GM12865 (cell line): Measurements from ENCODE around the gene MPRIP.

Source experiments
- DNase-seq: peaks from one replicate; pipeline ENCODE4 v3.0.0; 2010; ENCODE audit warnings: low read depth
- H3K4me3 ChIP-seq: 2 replicates; pipeline ENCODE4 v1.5.1; 2011; ENCODE audit warnings: mild to moderate bottlenecking, low read depth, low read length, control low read depth
- TF ChIP-seq, protein P1 (sequence below): IDR thresholded peaks from 2 replicates; pipeline ENCODE4 v1.5.1; 2011; ENCODE audit warnings: low read length, control low read depth, low read depth, inconsistent platforms; ENCODE audit not compliant: insufficient read depth; ENCODE audit errors: missing control alignments

MPRIP gene

DNA sequence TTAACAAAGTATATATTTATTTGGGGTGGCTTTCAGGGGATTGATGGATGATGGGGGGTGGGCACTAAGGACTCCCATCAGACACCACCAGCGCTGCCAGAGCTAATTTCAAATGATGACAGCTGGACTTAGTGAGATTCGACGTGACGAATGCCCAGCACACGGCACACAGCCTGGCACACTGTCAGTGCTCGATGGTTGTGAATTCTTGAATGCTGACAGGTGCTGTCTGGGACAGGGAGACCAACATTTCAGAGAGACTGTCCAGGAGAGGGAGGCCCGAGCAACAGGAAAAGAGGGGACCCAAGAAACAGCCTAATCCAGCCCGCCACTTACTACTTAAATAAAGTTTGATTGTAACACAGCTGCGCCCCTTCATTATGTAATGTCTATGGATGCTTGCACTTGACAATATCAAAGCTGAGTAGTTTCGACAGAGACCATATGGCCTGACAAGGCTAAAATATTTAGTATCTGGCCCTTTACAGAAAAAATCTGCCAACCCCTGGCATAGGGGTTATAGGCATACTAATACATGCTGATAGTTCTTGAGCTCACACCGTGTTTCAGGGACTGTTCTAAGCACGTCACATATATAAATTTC is 6.2 kb upstream of the MPRIP start:
- H3K4me3 ChIP-seq, result no peak overlapping the region
- DNase-seq, result no peak
- TF ChIP-seq, protein P1, sequence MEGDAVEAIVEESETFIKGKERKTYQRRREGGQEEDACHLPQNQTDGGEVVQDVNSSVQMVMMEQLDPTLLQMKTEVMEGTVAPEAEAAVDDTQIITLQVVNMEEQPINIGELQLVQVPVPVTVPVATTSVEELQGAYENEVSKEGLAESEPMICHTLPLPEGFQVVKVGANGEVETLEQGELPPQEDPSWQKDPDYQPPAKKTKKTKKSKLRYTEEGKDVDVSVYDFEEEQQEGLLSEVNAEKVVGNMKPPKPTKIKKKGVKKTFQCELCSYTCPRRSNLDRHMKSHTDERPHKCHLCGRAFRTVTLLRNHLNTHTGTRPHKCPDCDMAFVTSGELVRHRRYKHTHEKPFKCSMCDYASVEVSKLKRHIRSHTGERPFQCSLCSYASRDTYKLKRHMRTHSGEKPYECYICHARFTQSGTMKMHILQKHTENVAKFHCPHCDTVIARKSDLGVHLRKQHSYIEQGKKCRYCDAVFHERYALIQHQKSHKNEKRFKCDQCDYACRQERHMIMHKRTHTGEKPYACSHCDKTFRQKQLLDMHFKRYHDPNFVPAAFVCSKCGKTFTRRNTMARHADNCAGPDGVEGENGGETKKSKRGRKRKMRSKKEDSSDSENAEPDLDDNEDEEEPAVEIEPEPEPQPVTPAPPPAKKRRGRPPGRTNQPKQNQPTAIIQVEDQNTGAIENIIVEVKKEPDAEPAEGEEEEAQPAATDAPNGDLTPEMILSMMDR, result no peak

DNA sequence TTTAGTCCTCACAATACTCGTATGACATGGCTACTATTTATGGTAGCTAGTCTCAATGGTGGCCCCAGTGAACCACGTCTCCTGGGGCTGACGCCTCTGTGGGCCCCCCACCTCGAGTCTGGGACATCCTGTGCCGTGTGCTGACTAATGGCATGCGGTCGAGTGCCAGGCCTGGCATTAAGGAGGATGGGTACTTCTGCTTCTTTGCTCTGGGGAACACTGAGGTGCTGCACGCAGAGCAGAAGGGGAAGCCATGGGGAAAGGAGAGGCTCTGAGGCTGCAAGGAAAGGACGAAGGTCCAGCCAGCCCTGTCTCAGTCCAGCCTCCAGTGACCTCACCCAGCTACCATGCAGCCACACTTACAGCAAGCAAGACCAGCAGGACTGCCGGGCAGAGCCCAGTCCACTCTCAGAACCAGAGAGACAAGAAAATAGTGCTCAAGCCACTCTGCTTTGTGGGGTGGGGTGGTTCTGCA is 5.7 kb upstream of the MPRIP start:
- DNase-seq, result peak; percentile 13
- H3K4me3 ChIP-seq, result no peak overlapping the region
- TF ChIP-seq, protein P1, result no peak

DNA sequence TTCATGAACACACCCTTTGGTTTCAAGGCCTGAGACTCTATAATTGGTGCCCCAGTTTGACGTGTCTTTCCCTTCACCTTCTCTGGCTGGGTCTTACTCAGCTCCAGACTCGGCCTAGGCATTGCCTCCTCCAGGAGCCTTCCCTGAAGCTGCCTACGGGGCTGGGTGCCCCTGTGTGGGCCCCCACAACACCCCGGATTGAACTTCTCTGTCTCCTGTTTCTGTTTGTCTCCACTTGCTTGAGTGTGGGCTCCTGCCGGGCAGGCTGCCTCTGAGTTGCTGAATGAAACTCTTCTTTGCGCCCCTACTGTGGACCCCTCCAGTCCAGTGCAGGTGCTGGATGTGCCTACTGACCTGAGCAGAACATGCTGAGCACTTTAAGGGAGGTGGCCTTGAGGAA is 2.3 kb upstream of the MPRIP start:
- no peak overlapping the region for H3K4me3 ChIP-seq
- DNase-seq, result no peak
- TF ChIP-seq, protein P1, result no peak

DNA sequence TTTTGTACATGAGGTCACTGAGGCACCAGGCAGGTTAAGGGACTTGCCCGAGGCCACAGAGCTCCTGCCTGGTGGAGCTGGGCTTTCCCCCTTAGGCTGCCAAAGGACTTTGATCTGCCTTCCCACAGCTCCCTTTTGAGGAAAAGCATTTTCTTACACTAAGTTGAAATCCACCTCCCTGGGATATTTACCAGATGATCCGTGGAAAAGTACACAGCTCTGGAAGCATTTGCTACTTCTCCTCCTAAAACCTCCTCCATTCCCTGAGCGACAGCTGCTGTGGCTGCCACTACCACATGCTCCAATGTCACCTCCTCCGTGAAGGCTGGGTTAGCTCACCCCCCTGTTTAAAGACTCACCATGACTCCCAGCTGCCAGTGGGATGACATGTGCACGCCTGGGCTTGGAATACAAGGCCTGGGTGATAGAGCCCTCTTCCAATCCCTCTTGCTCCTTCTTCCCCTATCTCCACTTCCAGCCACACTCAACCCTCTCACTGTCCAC is 1.2 kb upstream of the MPRIP start:
- DNase-seq, result no peak
- TF ChIP-seq, protein P1, result no peak
- peak overlapping the region; percentile 70; the same call in 1 of the 2 replicates for H3K4me3 ChIP-seq

DNA sequence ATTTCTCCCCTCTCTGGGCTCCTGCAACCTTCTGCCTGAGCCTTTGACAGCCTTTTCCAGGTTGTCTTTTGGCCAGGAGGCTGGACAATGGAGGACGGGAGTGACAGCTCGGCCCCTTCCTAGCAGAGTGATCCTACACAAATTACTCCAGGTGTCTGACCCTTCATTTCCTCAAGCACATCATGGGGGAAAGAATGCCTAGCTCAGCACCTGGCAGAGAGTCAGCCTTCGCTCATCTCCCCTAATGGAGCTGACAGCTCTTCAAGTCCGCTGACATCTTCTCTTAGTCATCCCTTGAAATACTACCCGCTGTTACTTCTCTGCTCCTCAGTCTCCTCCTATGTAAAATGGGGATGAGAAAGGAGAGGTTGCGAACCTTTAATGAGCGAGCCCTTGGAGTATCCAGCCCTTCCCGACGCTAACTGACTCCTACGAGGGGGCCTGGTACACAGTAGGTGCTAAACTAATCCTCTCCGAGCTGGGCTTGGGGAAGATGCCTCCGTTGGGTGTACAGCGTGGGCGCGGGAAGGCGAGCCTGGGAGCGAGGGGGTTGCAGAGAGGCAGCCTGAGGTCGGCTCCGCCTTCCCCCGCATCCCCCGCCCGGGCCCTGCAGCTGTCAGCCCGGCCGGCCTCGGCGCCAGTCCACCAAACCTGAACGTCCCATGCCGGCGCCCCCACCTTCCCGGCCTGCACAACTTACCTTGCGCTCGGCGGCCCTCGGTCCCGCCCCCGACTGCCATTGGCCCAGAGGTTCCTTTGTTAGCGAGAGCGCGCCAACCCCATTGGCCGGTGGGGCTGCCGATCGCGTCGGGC is 480 bp upstream of the MPRIP start:
- TF ChIP-seq, protein P1, result no peak
- peak; percentile 99 for DNase-seq
- H3K4me3 ChIP-seq, result peak overlapping the region; percentile 70

DNA sequence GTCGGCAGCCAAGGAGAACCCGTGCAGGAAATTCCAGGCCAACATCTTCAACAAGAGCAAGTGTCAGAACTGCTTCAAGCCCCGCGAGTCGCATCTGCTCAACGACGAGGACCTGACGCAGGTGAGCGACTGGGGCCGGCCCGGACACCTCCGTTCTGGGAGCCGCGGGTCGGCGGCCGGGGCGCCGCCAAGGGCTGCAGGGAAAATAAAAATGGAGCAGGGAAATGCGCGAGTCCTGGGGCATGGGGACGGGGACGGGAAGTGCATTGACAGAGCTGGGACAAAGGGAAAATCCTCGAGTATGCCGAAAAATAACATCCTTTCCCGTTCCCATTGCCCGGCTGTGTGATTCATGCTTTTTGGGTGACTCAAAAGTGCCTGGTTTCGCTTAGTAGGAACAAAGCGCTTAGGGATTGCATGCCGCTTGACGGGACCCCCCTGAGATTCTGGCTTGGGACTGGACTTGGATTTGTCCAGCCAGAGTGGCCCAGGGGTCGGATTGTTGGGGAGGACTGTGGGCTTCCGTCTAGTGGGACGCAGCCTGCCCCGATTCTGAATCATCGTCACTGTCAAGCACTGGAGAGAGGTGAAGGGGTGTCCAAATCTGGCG is 699 bp downstream of the MPRIP start:
- H3K4me3 ChIP-seq, result peak overlapping the region; percentile 68
- peak; percentile 44 for DNase-seq
- TF ChIP-seq, protein P1, result no peak
